ENCODE data around the gene EHBP1. TPM values are rescaled to one million over a fixed set of nuclear protein-coding genes. Genes with fewer than 3 reads are reported as not detected.
"Not testable (repeated sequence)": the region's sequence is repeated elsewhere in the genome, so short reads cannot be mapped to it uniquely, and the experiment has no call there.

The EHBP1 gene
- total RNA-seq, 1 experiment from 2014 or later: 32.1 TPM

GRCh38 chr2:63018439-63018838 is 312.9 kb downstream of the EHBP1 start:
- ChIA-PET POLR2A (ENCODE audit: low non-redundant PET) (no interaction called here), CTCF (no interaction called here)
- no peak for TF ChIP-seq CTCF (conservative IDR thresholded peaks at IDR 0.05; ENCODE audit: low read depth, low read length)
- no peak for TF ChIP-seq EZH2 (IDR thresholded peaks at IDR 0.05; ENCODE audit: borderline replicate concordance, low read depth, low read length, poor library complexity, severe bottlenecking)
- H3K4me1 ChIP-seq (ENCODE audit: insufficient read depth, low read length, poor library complexity, severe bottlenecking): no peaks in the 10 kb centered on the region
- no peak overlapping the region for H3K27ac ChIP-seq (ENCODE audit: low read depth, low read length, poor library complexity, severe bottlenecking)
- H3K27me3 ChIP-seq (replicated peaks; ENCODE audit: insufficient read depth, low read depth, low read length, poor library complexity): no peaks in the 10 kb centered on the region
- intact Hi-C loops (cut with micrococcal nuclease; ENCODE audit: unreplicated experiment): no loop called here
- H3K36me3 ChIP-seq (ENCODE audit: insufficient read depth, low read length, poor library complexity, severe bottlenecking): no peaks in the 10 kb centered on the region
- no peaks in the 10 kb centered on the region for H3K9me3 ChIP-seq (ENCODE audit: low read depth, low read length, poor library complexity, severe bottlenecking)
- no peak for DNase-seq (ENCODE audit: low spot score)
- no peak overlapping the region for H3K4me3 ChIP-seq (ENCODE audit: low read depth, low read length, poor library complexity, severe bottlenecking)
- BruUV-seq (replicated peaks): no TSS peak

GRCh38 chr2:63019686-63020085 is 314.2 kb downstream of the EHBP1 start:
- intact Hi-C loops (cut with micrococcal nuclease; ENCODE audit: unreplicated experiment): loop anchor here (10.0 kb wide), 1 partner anchor 555 kb away; no protein-coding TSS in a partner anchor
- not testable (repeated sequence) for H3K9me3 ChIP-seq (ENCODE audit: low read depth, low read length, poor library complexity, severe bottlenecking)

GRCh38 chr2:63023444-63023843 is 317.9 kb downstream of the EHBP1 start:
- Histone ChIP-seq H3K4me1 (ENCODE audit: insufficient read depth, low read length, poor library complexity, severe bottlenecking) (no peaks in the 10 kb centered on the region), H3K27me3 (replicated peaks; ENCODE audit: insufficient read depth, low read depth, low read length, poor library complexity) (no peaks in the 10 kb centered on the region), H3K27ac (ENCODE audit: low read depth, low read length, poor library complexity, severe bottlenecking) (no peak overlapping the region), H3K36me3 (ENCODE audit: insufficient read depth, low read length, poor library complexity, severe bottlenecking) (no peaks in the 10 kb centered on the region), H3K4me3 (ENCODE audit: low read depth, low read length, poor library complexity, severe bottlenecking) (no peak overlapping the region), H3K9me3 (ENCODE audit: low read depth, low read length, poor library complexity, severe bottlenecking) (no peaks in the 10 kb centered on the region)
- peak; percentile 84 for DNase-seq (ENCODE audit: low spot score)
- ChIA-PET POLR2A (ENCODE audit: low non-redundant PET) (no interaction called here), CTCF (no interaction called here)
- peak; percentile 75 for TF ChIP-seq CTCF (conservative IDR thresholded peaks at IDR 0.05; ENCODE audit: low read depth, low read length)
- TF ChIP-seq EZH2 (IDR thresholded peaks at IDR 0.05; ENCODE audit: borderline replicate concordance, low read depth, low read length, poor library complexity, severe bottlenecking): no peak
- no TSS peak for BruUV-seq (replicated peaks)
- intact Hi-C loops (cut with micrococcal nuclease; ENCODE audit: unreplicated experiment): loop anchor here (2.0 to 10.0 kb wide), 2 partner anchors 237 to 559 kb away; no protein-coding TSS in a partner anchor

More at GRCh38 chr2:63019686-63020085, 314.2 kb downstream of the EHBP1 start:
- H3K27me3 ChIP-seq (replicated peaks; ENCODE audit: insufficient read depth, low read depth, low read length, poor library complexity); H3K36me3 ChIP-seq (ENCODE audit: insufficient read depth, low read length, poor library complexity, severe bottlenecking); POLR2A ChIA-PET (ENCODE audit: low non-redundant PET); BruUV-seq (replicated peaks); H3K4me3 ChIP-seq (ENCODE audit: low read depth, low read length, poor library complexity, severe bottlenecking); H3K4me1 ChIP-seq (ENCODE audit: insufficient read depth, low read length, poor library complexity, severe bottlenecking); H3K27ac ChIP-seq (ENCODE audit: low read depth, low read length, poor library complexity, severe bottlenecking): not testable (repeated sequence)
- peak; percentile 27 for DNase-seq (ENCODE audit: low spot score)
- CTCF ChIA-PET: interaction anchor here (0.7 kb wide), 1 partner anchor 1026 kb away, joined by 10 read pairs; no protein-coding TSS in a partner anchor

GRCh38 chr2:63027220-63027619 is 321.7 kb downstream of the EHBP1 start:
- no peak for DNase-seq (ENCODE audit: low spot score)
- CTCF ChIA-PET: no interaction called here
- Histone ChIP-seq H3K4me1 (ENCODE audit: insufficient read depth, low read length, poor library complexity, severe bottlenecking) (no peaks in the 10 kb centered on the region), H3K27ac (ENCODE audit: low read depth, low read length, poor library complexity, severe bottlenecking) (no peak overlapping the region), H3K9me3 (ENCODE audit: low read depth, low read length, poor library complexity, severe bottlenecking) (no peaks in the 10 kb centered on the region), H3K4me3 (ENCODE audit: low read depth, low read length, poor library complexity, severe bottlenecking) (no peak overlapping the region), H3K27me3 (replicated peaks; ENCODE audit: insufficient read depth, low read depth, low read length, poor library complexity) (no peaks in the 10 kb centered on the region), H3K36me3 (ENCODE audit: insufficient read depth, low read length, poor library complexity, severe bottlenecking) (no peaks in the 10 kb centered on the region)
- POLR2A ChIA-PET (ENCODE audit: low non-redundant PET): no interaction called here
- no TSS peak for BruUV-seq (replicated peaks)
- TF ChIP-seq CTCF (conservative IDR thresholded peaks at IDR 0.05; ENCODE audit: low read depth, low read length) (no peak), EZH2 (IDR thresholded peaks at IDR 0.05; ENCODE audit: borderline replicate concordance, low read depth, low read length, poor library complexity, severe bottlenecking) (no peak)
- intact Hi-C loops (cut with micrococcal nuclease; ENCODE audit: unreplicated experiment): loop anchor here (10.0 kb wide), 1 partner anchor 562 kb away; no protein-coding TSS in a partner anchor
